Stimulated activated CD8-positive, alpha-beta memory T cell treated with anti-CD3 and anti-CD28 coated beads, Interleukin-7, amount 100 ng/mL, for 1 hour (primary cell): ENCODE data around the gene RPS23.
"Not testable (repeated sequence)": the region's sequence is repeated elsewhere in the genome, so short reads cannot be mapped to it uniquely, and the experiment has no call there.

ENCODE experiments used
- DNase-seq, 2 donors: peaks; one replicate each; pipeline ENCODE4 v3.0.0-alpha.2; 2020; ENCODE audit warnings: low read depth in 2 of 2

Gene RPS23

GRCh38 chr5:82290005-82290404 is 11.9 kb upstream of the RPS23 start:
- no peak for DNase-seq

- DNase-seq, result no peak
Measured at GRCh38 chr5:82287625-82288024, 9.5 kb upstream of the RPS23 start.

DNA sequence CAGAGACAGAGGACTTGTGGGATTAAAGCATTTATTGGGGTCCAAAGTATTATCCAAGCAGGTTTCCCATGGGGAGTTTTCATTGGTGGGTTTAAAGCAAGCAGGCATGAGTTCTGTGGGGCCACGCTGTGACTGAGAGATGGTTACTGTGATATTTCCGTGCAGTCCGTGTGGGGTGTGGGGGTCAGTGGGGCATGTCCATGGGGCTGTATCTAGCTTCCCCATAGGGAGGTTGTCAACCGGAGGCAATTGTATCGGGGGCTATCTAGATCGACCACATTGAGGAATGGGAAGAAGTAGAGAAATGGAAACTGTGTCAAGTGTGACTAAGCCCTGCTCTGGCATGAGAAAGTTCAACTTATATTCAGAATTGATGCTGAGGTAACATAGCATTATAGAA is 7.1 kb upstream of the RPS23 start:
- no peak for DNase-seq

- DNase-seq, result no peak
Measured at GRCh38 chr5:82283893-82284292, 5.7 kb upstream of the RPS23 start.

GRCh38 chr5:82278711-82279370 is 687 bp upstream of the RPS23 start:
- DNase-seq, result no peak

DNA sequence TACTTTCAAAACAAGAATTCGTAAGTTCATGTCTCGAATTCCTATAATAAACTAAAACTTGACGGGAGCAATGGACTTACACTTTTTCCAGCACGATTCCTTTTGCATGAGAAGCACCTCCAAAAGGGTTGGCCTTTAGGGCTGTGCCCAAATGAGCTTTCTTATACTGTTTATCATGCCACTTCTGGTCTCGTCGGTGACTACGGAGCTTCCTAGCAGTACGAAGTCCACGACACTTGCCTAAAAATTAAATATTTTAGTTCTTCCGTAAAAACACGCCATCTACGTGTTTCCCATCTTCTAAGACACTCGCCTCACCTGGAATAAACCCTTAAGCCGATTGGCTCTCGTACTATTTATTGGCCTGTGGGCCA is 554 bp downstream of the RPS23 start:
- no peak for DNase-seq

DNA sequence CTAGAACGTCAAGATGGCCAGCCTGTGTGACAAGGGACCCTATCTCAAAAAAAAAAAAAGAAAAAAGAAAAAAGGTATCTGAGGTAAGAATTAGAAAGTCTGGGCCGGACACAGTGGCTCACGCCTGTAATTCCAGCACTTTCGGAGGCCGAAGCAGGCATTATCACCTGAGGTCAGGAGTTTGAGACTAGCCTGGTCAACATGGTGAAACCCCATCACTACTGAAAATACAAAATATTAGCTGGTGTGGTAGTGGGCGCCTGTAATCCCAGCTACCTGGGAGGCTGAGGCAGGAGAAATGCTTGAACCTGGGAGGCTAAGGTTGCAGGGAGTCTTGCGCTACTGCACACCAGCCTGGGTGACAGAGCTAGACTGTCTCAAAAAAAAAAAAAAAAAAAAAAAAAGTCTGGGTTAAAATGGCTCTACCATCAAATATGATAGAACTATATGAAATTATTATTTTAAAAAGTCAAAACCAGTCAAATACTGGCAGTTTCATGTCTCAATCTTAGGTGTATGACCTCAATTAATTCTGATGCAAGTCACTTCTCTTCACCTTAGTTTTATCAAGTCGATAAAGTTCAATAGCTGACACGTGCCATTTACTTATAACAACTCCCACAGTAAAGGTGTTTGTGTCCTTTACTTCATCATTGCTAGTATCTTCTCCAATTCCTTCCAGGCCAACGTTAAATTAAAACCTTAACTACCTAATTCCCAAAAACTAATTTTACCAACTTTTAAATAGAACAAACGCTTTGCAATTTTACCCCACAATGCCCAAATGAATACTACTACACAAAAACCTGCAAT is 1.1 kb downstream of the RPS23 start:
- no peak for DNase-seq

DNA sequence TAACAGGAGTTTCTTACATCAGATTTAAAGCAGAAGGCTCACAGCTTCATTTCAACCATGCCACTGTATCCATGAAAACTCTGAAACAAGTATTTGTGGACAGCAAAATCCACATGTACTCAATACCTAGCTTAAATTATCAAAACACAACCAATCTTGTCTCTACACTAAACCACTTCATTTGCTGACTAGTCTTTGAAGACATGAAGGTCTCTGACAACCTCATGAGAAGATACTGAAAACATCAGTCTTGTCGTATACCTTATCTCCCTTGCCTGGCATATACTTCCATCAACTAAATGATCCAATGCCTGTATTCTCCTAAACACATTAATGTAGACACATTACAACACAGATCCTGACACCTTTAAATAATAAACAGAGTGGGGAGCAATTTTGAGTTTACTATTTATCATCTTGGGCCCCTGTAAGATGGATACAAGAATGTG is 2.9 kb downstream of the RPS23 start:
- no peak for DNase-seq

DNA sequence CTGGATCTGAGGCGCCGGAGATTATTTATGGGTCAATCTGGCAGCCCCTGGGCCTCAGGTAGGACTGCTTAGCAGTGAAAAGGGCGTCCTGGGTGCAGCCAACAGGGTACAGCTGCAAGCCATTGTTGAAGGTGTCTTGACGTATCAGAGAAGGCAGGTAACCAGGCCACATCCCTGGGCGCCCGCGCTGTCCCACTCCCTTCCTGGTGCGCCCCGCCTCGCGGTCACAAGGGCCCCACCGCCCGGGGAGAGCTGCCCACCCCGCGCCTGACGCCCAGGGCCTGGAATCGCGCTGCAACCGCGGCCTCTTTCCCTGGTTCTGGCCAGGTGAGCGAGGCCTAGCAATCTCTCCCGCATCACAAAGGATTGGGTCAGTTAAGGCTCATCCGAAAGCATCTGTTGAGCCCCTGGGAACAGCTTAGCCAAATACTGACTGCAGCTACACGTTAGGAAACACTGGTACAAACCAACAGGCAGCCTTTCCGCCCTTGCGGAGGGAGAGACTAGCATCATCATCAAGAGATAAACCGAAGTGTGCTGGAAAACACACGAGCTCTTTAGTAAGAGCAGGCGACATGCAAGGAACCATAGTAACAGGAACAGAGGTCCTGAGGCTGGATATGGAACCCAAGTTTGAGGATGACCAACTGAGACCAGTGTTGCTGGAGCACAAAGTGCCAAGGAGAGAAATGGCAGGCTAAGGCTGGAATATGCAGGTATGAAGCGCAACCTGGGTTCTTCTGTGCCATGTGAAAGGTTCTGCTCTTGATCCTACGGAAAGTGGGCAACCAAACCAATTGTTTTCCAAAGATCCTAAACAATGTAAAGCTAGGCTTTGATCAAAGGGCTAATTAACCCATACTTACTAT is 3.6 kb downstream of the RPS23 start:
- DNase-seq, result no peak

- not testable (repeated sequence) for DNase-seq
Measured at GRCh38 chr5:82273426-82273825, 4.7 kb downstream of the RPS23 start.

- DNase-seq, result not testable (repeated sequence)
Measured at GRCh38 chr5:82272571-82273356, 5.4 kb downstream of the RPS23 start.

DNA sequence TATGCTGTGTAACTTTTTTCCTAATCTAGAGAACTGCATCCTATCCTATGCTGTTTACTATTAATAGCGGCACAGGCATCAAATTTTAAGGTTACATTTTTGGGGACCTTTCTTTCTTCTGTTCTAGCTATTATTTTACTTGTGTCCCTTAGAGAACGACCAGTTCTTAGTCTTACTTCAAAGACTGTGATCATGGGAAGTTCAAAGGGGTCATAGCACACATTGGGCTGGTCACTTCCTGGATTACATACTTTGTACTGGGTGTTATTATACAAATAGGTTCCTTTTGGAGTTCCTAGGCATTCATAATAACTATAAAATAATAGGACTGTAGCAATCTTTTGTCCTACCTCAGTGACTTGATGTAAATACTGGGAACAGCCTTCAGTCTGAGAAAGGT is 8.8 kb downstream of the RPS23 start:
- DNase-seq, result not testable (repeated sequence)

DNA sequence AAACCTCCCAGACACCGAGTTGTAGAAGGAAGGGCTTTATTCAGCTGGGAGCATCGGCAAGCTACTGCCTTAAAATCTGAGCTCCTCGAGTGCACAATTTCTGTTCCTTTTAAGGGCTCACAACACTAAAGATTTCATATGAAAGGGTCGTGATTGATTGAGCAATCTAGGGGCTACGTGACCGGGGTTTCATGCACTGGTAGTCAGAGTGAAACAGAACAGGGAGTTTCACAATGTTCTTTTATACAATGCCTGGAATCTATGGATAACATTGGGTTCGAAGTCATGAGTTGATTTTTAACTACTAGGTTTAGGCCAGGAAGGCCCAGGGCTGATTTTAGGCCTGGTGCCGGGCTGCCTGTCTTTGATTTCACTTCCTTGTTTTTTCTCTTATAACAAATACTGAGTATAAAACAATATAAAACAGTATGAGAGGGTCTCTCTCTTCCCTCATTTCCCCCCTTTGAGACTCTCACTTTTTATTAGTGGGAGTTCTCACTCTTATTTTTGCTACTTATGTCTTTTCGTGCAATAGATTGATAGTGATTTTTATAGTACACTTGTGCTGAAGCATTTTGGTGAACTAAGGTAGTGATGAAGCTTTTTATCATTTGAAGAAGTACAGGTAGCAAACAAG is 10.7 kb downstream of the RPS23 start:
- DNase-seq, result not testable (repeated sequence)

DNA sequence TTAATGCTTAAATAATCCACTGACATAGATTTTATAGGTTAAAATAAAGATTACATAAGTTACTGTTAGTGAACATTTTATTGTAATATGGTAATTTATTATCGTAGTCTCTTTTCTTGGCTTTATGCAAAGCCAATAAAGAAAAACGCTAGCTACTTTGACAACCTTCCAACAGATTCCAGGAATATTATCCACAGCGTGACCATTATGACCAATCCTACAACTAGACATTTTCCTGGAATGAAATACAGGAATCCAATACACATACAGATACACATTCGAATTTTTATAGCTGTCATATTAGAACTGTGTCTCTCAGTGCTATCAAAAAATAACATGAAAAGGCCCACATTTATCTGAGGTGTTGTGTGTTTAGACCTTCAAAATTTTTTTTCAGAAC is 13.1 kb downstream of the RPS23 start:
- DNase-seq, result no peak

DNA sequence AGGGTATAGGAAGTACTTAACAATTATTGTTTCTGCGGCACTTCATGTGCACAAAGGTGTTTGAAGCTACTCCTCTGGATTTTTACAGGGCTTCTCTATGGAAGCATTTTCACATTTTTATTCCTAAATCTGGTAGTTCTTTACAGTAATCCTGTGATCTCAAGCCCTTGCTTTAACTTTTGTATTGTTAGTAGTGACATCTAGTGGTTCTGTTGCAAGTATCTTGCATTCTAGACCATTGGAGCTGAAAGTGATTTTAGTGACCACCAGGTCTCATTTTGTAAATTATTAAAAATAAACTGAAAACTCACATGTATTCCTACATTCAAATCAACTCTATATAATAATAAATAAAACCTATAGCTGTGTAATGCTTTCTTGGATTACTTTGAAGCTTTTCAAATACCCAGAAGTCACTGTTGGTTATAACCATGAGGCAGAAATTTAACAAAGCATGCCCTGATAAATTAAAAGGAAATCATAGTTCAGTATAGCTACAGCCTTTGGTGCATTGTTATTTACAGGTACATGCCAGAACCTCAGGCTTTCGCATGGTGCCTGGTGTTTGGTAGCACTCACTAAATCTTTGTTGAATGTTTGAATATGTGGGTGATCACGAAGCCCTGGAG is 18.9 kb downstream of the RPS23 start:
- no peak for DNase-seq

DNA sequence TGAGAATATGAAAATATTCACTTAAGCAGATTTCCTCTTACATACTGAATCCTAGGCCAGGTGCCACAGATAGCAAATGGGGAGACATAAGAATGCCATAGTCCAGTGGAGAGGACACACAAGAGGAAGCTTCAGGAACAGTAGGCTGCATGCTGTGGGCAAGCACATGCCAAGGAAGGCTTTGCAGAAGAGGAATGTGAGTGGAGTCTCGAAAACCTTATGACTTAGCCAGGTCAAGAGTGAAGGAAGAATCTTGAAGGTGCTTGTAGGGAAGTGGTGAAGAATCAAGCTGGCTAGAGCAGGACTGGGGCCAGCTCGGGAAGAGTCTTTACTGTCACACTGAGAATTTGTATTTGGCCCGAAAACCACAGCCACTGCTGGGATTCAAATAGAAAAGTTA is 20.4 kb downstream of the RPS23 start:
- no peak for DNase-seq

- DNase-seq, result no peak
Measured at GRCh38 chr5:82257247-82257646, 20.9 kb downstream of the RPS23 start.

- DNase-seq, result no peak
Measured at GRCh38 chr5:82255844-82256243, 22.3 kb downstream of the RPS23 start.

DNA sequence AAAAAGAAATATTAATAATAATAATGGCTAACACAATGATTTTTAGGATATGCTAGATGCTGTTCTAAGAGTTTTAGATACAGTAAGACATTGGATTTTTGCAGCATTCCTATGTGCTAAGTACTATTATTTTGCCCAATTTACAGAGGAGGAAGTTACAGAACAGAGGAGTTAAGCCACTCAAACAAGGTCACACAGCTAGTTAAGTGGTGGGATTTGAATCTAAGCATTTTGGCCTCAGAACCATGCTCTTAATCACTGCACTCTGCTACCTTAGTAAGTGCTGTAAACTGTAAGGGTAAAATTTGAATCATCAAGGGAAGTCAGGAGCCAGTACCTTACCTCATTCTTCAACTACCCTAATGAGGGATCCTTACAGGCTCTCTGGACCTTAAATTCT is 25.4 kb downstream of the RPS23 start:
- DNase-seq, result no peak

DNA sequence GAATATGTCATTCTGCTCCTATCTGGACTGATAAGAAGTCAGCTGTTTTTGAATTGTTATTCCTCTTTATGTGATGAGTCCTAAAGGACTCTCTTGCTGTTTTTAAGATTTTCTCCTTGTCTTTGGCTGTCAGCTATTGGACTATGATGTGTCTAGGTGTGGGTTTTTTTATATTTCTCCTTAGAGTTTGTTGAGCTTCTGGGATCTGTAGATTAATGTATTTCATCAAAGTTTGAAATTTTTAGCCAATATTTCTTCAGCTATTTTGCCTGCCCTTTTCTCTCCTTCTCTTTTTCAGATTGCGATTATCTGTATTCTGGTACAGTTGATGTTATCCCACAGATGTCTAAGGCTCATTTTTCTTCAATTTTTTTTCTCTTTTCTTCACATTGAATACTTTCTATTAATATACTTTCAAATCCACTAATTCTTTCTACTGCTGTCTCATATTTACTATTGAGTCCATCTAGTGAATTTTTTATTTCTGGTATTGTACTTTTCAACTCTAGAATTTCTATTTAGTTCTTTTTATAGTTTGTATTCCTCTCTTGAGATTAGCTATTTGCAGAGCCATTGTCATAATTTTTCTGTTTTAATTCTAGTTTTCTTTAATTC is 31.1 kb downstream of the RPS23 start:
- DNase-seq, result no peak
